ENCODE data around the gene MYH6.
"Not testable (repeated sequence)": the region's sequence is repeated elsewhere in the genome, so short reads cannot be mapped to it uniquely, and the experiment has no call there.

Gene MYH6

DNA sequence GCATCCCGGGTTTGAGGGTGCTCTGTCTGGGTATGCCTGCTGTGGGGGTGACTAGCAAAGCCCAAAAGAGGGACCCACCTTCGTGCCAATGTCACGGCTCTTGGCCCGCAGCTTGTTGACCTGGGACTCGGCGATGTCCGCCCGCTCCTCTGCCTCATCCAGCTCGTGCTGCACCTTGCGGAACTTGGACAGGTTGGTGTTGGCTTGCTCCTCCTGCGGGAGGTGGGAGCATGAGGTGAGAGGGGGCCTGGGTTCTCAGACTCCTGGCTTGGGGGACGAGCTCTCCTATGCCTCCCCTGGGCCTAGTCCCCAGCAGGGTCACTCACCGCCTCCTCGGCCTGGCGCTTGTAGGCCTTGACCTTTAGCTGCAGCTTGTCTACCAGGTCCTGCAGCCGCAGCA is 5.6 kb upstream of the MYH6 start:
- DNase-seq, result no peak

DNA sequence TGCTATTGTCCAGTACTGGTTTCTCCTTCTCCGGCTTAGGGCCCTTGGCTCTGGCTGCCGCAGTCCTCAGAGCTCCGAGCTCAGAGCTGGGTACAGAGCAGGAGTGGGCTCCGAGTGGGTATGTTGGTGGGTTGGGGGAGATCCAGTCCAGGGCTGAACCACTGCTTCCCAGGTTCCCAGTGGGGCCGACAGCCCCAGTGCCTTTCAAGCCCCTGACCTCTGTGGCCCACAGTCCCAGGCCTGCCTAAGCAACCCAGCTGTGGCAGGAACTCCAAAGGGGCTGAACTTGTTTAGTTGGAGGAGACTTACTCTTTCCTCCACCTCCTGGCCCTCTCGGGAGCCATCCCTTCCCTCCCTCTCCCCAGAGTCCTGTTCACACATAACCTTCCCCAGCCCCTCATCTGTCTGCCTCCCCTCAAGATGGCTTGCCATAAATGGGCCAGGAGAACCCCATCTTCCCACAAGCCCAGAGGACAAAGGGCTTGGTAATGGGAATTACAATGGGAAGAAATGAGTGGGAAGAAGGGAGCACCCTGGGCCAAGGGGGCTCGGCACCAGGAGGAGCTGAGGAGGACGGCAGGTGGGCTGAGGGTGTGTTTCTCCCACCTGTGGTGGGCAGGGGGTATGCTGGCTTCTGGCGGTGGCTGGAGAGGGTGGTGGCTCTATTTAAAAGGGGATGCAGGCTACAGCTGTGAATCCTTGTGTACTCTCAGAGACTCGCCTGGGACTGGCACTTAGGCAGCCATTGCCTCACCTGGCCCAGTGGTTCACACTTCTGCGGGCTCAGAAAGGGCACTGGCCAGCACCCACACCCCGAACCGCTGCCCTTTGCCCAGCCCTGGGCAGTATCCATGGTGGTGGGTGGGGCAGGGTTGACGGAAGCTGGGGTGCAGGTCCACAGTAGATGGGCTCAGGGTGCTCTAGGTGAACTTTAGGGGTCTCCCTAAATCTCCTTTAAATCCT is 3.8 kb upstream of the MYH6 start:
- no peak for DNase-seq

DNA sequence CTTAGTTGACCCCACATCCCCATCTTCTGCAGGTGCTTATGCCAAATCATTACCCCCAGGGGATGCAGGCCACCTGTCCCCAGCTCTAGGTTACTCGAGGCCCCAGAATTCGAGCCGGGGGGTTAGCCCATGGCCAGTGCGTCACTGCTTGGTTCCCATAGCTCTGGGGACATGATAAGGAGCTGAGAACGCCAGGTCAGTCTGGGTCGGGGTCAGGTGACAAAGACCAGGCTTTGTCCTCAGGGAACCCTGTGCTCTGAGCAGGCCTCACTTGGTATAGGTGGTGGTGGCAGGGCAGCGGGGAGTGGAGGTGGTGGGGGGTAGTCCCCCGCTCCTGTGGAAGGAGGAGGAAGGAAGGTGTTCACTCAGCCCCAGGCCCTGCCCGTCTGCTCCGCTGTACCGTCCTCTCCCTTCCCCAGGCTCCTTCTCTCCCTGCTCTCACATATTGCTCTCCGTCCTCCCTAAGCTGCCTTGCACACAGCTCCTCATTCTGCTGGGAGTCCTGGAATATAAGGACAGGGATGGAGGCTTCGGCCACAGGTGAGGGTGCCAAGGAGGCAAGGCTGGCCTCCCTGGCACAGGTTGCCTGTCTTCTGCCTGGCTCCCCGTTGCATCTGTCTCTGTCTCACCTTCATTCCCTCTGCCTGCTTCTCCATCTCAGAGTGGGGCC is 2.0 kb upstream of the MYH6 start:
- DNase-seq, result no peak

DNA sequence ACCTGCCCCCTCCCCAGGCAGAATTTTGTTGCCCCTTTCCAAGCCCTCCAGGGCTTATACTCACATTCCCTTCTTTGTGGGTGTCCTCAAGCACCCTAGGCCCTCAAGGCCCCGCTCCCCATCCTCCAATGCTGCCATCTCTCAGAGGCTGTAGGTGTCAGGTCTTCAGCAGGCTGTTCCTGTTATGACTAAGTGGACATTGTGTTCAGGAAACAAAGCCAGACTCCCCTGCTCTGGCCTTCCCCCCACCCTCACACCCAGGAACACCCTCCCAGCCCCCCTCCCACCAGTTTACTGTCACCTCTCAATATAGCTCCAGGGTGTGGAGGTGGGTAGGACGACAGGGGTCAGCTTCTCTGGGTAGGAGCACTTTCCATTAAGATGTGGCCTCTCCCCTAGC is 1.4 kb upstream of the MYH6 start:
- DNase-seq, result no peak

DNA sequence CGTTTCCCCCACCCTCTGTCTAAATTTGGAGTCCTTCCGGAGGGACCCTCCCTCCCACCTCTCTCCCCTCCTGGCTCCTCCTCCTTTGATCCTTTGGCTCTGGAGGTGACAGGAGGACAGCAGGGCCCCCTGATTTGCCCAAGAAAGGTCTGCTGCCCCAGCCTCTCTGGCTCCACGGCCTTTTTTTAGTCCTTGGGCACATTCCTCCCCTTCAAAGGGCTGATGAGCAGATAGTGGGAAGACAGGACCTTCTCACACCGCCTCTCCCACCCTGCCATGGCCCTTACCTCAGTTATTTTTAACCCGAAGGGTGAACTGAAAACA is 196 bp upstream of the MYH6 start:
- DNase-seq, result no peak

DNA sequence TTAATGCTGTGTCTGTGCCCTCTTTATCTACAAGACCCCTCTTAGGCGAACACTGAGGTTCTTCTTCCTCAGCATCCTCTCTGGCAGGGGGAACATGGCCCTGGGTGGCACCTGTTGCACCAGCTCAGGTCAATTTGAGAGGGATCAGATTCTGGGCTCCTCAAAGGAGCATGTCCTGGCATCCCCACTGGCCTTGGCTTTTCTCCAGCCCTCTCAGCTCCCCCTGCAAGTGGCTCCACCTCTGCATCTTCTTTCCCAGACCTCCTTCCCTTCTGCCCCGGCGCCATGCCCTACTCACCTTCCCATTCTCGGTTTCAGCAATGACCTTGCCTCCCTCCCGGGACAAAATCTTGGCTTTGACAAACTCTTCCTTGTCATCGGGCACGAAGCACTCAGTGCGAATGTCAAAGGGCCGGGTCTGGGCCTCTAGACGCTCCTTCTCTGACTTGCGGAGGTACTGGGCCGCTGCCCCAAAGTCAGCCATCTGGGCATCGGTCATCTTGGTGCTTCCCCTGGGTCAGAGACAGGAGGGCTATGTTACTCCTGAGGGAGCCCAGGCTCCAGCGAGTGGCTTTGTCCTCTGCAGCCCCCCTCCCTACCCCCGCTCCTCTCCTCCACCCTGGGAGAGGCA is 1.2 kb downstream of the MYH6 start:
- no peak for DNase-seq

DNA sequence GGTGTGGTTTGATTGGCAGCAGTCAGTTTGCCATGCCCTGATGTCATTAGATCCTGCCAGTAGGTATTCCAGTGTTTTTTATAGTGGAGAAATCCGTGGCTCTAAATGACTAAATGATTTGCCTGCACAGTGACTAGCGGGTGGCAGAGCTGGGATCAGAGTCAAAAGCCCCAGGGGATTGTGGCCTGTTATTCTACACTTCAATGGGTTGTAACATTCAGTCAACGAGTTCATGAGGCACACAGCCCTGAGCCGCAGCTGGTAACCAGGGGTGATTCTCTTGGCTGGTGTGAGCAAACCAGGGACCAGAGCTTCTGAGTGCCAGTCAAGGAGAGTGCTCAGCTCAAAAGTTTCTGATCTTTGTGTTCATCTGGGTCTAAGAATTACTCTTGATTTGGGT is 1.8 kb downstream of the MYH6 start:
- DNase-seq, result no peak

DNA sequence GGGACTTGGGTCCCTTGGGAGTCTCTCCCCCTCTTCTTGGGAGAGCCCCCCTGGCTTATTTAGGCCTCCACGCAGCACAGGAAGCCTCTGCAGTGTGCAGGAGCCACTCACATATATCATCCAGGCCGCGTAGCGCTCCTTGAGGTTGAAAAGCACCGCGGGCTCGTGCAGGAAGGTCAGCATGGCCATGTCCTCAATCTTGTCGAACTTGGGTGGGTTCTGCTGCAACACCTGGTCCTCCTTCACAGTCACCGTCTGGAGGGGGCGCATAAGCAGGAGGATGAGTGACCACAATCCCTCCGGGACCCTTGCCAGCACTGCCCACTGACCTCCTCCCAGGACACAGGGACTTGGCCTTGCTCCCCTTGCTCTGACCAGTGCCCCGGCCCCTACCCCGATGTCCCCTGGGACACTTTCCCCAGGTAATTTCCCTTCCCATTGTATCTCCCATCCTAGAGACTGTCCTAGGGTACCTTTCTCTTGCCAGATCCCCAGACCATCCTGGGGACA is 2.5 kb downstream of the MYH6 start:
- no peak for DNase-seq

DNA sequence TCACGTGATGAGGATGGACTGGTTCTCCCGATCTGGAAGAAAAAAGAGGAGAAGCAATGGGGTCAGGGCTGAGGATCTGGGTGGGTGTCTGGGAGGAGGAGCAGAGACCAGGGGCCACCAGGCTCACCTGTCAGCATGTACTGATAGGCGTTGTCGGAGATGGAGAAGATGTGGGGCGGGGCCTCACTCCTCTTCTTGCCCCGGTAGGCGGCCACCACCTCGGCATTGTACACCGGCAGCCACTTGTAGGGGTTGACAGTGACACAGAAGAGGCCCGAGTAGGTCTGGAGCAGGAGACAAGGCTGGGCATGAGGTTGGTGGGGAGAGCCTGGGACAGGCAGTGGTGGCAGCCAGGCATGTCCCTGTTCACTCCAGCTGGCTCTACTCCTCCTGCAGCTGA is 3.0 kb downstream of the MYH6 start:
- DNase-seq, result no peak

DNA sequence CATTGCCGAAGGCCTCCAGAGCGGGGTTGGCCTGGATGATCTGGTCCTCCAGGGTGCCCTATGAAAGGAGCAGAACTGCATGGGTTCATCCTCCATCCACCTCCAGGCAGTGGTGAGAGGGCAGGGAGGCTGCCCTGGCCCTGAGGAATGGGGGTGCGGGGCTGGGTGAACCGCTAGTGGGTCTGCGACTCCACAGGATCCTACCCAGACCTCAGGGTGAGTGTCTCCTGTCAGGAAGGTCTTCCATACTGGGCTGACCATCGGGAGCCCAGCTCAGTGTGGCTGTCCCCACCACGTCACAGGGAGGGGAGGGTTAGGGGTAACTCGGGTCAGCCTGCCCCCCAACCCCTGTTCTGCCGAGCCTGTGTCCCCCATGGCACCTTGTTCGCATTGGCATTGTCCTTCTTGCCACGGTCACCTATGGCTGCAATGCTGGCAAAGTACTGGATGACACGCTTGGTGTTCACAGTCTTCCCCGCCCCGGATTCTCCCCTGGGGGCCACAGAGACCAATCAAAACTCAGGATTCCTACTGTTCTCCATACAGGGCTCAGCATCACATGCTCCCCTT is 3.7 kb downstream of the MYH6 start:
- DNase-seq, result no peak

DNA sequence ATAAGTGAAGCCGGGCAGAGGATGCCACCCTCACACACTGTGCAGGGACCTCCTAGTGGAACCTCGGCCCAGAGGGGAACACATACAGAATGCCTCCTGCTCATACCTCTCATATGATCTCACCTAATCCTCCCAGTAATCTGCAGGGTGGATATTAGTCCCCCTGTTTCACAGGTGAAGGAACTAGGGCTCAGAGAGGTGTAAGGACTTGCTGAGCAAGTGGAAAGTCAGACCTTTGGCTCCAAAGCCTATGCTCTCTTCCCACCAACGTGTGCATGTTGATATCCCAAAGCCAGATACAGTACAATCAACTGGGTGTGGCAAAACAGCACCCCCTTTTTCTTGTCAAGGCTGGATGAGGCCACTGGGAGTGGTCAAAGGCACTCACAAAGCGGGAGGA is 4.2 kb downstream of the MYH6 start:
- DNase-seq, result no peak

DNA sequence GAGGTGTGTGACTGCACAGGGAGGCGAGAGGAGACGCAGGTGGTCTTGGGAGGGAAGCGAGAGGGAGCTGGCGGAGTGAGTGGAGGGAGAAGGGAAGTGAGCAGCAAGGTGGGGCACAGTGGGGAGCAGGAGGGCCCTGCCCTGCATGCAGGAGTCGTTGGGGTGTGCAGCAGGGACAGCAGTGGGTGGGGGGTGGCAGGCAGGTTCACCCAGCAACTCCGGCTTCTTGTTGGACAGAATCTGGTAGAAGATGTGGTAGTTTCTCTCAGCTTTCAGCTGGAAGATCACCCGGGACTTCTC is 5.0 kb downstream of the MYH6 start:
- no peak for DNase-seq

DNA sequence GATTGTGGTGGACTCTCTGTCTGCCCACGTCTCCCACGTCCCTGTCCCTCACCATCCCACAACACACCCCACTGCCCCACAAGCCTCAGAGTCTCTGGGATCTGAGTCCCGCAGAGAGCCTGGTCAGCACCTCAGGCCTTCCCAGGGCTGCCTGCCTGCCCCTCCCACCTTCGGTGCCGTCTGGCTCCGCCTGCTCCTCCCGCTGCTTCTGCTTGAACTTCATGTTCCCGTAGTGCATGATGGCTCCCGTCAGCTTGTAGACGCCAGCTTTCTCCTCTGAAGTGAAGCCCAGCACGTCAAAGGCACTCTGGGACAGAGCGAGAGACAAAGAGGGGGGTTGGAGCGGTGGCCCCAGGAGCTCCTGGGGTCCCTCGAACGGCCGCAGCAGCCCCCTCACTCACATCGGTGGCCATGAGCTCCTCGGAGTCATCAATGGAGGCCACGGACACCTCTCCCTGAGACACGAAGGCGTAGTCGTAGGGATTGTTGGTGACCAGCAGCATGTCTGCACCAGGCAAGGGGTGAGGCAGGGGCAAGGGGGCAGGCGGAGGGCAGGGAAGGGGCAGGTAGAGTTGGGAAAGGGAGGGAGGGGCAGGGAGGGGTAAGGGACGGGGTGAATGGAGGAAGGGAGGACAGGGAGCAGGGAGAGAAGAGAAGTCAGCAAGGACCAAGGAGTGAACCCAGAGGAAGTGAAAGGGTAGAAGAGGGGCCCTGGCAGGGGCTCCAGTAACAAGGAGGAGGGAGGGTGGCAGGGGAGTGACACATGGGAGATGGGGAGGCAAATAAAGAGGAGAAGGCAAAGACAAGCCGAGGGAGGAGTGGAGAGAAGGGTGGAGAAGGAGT is 5.6 kb downstream of the MYH6 start:
- no peak for DNase-seq

DNA sequence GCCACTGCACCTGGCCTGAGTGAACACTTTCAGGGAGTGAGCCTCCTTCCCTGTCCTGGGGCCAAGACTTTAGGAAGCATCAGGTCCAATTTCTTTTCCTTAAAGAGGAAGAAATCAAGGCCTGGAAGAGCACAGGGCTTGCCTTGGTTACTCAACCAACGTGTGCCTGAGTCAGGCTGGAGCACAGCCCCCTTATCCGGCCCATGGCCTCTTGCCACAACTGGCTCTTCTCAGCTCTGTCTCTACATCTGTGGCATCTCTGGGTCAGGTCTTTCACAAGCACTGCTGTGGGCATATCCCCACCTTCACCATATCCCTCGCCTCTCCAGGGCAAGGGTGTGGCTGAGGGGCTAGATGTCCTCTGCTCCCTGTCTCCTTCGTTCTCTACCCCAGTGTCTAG is 6.8 kb downstream of the MYH6 start:
- no peak for DNase-seq

DNA sequence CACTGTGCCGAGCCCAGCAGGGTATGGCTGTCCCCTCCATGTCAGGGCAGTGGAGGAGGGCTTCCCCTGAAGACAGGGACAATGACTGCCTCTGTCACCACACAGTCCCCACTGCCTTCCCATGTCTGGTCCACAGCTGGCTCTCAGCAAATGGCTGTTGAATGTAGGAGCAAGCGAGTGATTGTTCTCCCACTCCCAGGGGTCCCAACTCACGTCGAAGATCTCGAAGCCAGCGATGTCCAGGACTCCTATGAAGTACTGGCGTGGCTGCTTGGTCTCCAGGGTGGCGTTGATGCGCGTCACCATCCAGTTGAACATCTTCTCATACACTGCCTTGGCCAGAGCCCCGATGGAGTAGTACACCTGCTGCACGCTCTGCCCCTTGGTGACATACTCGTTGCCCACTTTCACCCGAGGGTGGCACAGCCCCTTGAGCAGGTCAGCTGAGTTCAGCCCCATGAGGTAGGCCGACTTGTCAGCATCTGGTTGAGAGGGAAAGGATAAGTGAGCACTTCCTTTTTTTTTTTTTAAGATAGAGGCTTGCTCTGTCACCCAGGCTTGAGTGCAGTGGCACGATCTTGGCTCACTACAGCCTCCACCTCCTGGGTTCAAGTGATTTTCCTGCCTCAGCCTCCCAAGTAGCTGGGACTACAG is 7.5 kb downstream of the MYH6 start:
- not testable (repeated sequence) for DNase-seq

DNA sequence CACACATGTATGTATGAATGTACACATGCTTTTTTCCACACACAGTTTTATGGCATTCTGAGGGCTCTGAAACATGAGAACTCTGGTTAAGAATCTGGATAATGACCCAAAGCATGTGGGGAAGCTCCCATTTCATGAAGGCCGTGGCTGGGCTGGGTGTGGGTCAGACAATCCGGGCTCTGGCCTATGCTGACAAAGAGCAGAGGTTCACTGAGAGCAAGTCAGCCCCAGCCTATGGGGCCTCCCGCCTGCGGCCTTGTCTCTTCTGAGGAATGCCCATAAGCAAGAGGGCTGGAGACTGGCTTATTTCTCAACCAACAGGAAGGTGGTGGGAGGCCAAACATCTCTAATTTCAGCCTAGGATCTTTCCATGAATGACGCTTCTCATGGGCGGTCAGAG is 8.5 kb downstream of the MYH6 start:
- no peak for DNase-seq

DNA sequence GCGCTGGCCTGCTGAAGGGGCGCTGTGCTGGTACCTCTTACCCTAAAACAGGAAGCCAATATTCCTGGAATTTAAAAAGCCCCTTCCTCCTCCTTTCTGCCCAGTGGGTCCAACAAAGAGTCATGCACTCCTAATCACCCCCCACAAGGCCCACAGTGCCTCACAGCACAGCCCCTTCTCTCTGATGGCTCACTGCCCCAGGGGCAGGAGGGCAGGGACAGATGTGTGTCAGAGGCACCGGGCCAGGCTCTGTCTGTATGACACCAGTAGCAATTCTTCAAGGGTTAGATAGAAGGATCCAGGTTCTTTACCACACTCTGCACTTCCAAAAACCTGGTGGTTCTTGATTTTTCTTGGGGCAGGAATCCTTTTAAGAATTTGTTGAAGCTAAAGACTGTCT is 8.9 kb downstream of the MYH6 start:
- DNase-seq, result no peak

DNA sequence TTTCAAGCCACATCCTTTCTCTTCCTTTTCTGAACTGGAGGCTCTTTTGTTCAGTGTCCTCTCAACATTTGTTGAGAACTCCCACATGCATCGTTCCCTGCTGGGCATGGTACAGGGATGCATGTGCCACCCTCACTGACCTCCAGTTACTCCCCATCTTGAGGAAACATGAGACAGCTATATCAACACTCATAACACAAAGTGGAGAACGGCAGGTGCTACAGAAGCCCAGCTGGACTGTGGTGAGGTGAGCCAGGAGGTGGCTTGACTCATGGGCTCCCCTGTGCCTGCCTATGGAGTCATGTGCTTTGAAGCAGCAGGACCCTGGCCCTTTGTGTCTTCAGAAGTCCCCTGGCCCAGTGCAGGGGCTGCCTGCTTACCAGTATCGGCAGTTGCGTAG is 9.7 kb downstream of the MYH6 start:
- no peak for DNase-seq

DNA sequence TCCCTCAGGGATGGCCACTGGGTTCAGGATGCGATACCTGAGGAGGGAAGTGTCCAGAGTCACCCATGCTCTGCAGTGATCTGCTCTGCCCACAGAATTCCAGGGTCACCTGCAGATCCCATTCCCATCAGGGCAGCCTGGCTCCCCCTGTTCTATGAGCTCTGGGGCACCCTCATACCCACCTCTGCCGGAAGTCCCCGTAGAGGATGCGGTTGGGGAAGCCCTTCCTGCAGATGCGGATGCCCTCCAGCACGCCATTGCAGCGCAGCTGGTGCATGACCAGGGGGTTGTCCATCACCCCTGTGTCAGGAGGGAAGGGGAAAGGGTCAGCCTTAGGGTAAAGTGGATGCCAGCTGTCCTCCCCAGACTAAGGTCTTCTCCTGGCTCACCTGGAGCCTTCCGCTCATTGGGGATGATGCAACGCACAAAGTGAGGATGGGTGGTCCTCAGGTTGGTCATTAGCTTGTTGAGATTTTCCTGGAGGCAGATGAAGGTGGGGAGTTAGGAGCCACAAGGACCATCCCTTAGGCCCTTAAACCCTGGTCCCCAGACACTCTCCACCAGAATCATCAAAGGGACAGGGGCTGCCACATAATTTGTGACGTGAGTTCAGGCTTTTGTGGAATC is 11.2 kb downstream of the MYH6 start:
- DNase-seq, result no peak

DNA sequence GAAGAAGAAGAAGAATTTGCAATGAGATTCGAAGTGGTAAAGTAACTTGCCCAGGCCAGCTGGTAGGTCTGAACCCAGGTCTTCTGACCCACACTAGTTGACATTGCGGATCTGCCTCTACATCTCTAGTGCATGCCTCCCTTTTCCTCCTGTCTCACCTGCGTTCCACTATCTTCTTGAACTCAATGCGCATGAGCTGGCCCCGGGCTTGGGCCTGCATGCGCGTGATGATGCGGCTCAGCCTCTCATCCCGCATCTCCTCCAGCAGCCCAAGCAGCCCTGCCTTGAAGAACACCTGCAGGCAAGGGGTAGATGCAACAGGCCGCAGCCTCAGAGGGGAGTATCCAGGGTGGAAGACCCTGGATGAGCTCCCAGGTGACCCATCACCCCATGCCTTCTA is 11.9 kb downstream of the MYH6 start:
- DNase-seq, result no peak

DNA sequence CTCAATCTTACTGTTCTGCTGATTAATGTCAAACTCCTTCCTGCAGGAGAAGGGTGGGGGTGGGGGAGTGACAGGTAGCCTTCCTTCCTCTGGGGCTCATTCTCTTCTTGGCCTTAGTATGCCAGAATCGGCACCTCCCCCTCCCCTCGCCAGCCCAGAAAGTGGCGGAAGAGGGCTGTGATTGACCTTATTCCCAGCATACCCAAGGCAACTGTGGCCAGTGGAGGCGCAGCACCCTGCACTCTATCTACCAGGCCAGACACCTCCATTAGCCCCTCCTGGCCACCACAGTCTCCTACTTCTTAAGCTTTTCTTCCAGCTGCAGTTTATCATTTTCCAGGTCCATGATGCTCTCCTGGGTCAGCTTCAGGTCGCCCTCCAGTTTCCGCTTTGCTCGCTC is 15.5 kb downstream of the MYH6 start:
- DNase-seq, result no peak

DNA sequence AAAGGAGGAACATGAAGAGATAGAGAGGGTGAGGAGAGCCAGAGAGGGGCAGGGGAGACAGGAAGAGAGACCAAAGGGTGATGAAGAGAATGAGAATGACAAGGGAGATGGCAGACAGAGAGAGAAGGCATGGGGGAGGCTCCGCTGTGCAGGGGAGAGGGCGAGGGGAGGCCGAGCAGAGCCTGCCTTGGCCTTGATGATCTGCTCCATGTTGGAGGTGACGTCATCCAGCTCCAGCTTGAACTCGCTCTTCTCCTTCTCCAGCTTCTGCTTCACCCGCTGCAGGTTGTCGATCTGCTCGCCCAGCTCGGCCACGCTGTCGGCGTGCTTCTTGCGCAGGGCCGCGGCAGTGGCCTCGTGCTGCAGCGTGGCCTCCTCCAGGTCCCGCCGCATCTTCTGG is 18.2 kb downstream of the MYH6 start:
- not testable (repeated sequence) for DNase-seq
